ENCODE data around the gene PTPRG.

DNA sequence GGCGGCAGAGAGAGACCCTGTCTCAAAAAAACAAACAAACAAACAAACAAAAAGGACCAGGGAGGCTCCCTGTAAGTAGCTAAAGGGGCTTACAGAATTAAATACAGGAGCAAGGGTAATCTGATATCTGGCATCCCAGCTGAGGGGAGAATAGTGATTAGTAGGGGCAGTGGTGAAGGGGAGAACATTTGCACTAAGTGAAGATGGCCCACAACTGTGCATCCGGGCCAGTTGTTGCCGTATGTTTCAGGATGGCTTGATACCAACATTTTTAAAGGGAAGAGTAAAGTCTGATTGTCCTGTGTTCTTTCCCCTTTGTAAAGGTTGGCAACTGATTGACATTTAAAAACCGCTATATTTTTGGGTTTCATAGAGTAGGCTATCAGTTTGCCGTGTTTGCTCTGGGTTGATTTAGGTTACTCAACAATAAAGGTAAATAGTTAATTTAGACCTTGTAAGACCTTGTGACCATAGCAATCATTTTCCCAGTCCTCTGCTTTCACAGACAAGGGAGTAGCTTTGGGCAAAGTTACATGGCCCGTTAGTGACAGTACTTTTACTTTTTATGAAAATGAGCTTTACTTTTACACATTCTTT, 167.8 kb downstream of the PTPRG start:
- TF ChIP-seq, protein P1, sequence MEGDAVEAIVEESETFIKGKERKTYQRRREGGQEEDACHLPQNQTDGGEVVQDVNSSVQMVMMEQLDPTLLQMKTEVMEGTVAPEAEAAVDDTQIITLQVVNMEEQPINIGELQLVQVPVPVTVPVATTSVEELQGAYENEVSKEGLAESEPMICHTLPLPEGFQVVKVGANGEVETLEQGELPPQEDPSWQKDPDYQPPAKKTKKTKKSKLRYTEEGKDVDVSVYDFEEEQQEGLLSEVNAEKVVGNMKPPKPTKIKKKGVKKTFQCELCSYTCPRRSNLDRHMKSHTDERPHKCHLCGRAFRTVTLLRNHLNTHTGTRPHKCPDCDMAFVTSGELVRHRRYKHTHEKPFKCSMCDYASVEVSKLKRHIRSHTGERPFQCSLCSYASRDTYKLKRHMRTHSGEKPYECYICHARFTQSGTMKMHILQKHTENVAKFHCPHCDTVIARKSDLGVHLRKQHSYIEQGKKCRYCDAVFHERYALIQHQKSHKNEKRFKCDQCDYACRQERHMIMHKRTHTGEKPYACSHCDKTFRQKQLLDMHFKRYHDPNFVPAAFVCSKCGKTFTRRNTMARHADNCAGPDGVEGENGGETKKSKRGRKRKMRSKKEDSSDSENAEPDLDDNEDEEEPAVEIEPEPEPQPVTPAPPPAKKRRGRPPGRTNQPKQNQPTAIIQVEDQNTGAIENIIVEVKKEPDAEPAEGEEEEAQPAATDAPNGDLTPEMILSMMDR (optimal IDR thresholded peaks at IDR 0.05 in 1 of 3, IDR thresholded peaks at IDR 0.05 in 1 of 3, conservative IDR thresholded peaks at IDR 0.05 in 1 of 3; ENCODE audit: extremely low read depth in 1 of 3, insufficient read depth in 2 of 3, low read length in 3 of 3) = no peak
- no peak for TF ChIP-seq EZH2 (IDR thresholded peaks at IDR 0.05; ENCODE audit: low read length)

Measured in keratinocyte (primary cell).